ENCODE data around the gene ABHD8.

Gene ABHD8

DNA sequence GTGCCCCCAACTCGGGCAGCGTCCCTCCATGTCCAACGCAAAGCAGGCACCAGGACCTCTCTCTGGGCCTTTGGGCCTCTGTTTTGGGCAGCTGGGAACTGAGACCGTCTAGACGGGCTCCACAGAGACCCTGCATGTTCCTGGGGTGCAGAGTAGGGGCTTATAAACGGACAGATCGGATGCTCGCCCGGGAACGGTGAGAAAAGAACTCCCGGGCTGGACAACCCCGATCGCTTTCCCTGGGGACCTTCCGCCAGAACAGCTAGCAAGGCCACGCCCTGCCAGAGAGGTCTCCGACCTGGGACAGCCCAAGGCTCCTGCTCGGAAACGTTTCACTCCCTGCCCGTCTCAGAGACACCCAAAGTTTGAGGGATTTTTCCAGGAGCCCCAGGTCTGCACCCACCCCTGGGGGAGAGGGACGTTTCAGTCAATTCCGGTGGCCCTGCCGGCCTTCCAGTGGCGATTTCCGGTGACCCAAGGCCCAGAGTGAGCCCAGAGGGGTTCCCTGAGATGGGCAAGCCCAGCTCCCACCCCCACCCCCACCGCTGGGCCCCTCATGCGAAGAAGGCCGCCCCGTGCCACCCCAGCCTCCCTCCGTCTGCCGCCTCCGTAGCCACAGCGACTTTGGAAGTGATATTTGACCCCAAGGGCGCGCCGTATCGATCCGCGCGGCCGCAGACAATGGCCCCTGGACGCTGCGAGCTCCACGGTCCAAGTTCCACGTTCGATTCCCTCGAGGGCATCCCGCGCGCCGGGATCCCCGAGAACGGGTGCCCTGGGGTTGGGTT, 59.2 kb downstream of the ABHD8 start:
- no peak for DNase-seq (ENCODE audit: low read depth in 1 of 2, low spot score in 1 of 2)

GRCh38 chr19:17243211-17243829, 59.9 kb downstream of the ABHD8 start:
- no peak for DNase-seq (ENCODE audit: low read depth in 1 of 2, low spot score in 1 of 2)

DNA sequence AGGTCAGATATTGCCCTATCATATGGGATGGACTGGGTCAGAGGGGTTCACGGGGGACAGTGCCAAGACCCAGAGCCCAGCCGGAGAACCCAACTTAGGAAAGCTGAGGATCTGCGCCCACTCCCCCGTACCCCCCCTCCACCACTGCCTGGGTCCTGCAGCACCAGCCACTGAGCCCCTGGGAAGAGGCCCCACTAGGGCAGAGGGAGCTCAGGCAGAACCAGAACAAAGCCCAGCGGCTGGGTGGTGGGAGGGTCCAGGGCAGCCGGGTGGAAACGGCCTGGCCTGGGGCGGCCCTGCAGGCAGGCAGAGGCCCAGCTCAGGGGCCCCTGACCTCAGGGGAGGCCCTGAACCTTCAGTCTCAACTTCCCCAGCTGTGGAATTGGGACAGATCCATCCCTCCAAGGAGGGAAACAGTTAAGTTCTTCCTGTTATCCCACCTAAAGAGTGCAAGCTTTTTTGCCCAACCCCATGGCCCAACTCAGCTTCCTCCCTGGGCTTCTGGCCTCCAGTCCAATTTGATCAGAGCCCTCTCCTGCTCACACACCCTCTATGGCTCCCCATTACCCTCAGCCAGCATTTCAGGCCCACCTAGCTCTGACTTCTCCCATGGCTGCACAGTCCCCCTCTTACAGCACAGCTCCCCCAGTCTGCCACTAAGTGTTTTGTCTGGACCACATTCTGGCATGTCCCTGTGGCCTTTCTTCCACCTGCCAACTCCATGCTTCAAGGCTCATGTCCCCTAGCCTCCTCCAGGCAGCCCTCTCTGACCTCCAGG, 60.6 kb downstream of the ABHD8 start:
- no peak for DNase-seq (ENCODE audit: low read depth in 1 of 2, low spot score in 1 of 2)

Data from activated T-helper 1 cell treated with anti-CD3 and anti-CD28 coated beads, Interleukin-2, amount 50 U/mL, for 16 hours (primary cell).